ENCODE measurements around the gene C2CD3. TPM values are rescaled to one million over a fixed set of nuclear protein-coding genes. Genes with fewer than 3 reads are reported as not detected.

Gene C2CD3
- total and polyA plus RNA-seq, 4 donors: 3.1 to 14.5 (median 6.7) TPM

- H3K4me3 ChIP-seq (ENCODE audit: low read depth in 1 of 3, low read length in 3 of 3): no peak overlapping the region
- H3K36me3 ChIP-seq (ENCODE audit: control insufficient read depth in 4 of 4, insufficient read depth in 3 of 4, low read depth in 1 of 4, low read length in 3 of 4): no peaks in the 10 kb centered on the region
- 86% methylated on average over 2 of the region's 2 CpGs for WGBS
- no peak overlapping the region for H3K9ac ChIP-seq (ENCODE audit: low read depth in 1 of 2, low read length in 2 of 2)
- no peaks in the 10 kb centered on the region for H3K27me3 ChIP-seq (ENCODE audit: control insufficient read depth in 4 of 4, insufficient read depth in 4 of 4, low read length in 3 of 4)
- no peak for TF ChIP-seq TAF1 (conservative IDR thresholded peaks at IDR 0.05)
- TF ChIP-seq GABPA (IDR thresholded peaks at IDR 0.05 in 1 of 2, conservative IDR thresholded peaks at IDR 0.05 in 1 of 2): no peak
- no peak for TF ChIP-seq ATF3 (IDR thresholded peaks at IDR 0.05)
- TF ChIP-seq, protein P1, sequence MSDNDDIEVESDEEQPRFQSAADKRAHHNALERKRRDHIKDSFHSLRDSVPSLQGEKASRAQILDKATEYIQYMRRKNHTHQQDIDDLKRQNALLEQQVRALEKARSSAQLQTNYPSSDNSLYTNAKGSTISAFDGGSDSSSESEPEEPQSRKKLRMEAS (IDR thresholded peaks at IDR 0.05): no peak
- TF ChIP-seq REST (IDR thresholded peaks at IDR 0.05): no peak
- no peak for TF ChIP-seq HNF4A (conservative IDR thresholded peaks at IDR 0.05)
- no peak for TF ChIP-seq YY1 (IDR thresholded peaks at IDR 0.05)
- no peak for TF ChIP-seq FOXA2 (IDR thresholded peaks at IDR 0.05)
- TF ChIP-seq RAD21 (IDR thresholded peaks at IDR 0.05): no peak
- no peak for TF ChIP-seq CTCF (IDR thresholded peaks at IDR 0.05; ENCODE audit: low read depth, low read length, missing input control)
- no peak for TF ChIP-seq RXRA (IDR thresholded peaks at IDR 0.05)
- TF ChIP-seq FOXA1 (IDR thresholded peaks at IDR 0.05): no peak
- TF ChIP-seq NR2F2 (IDR thresholded peaks at IDR 0.05): no peak
- no peak for TF ChIP-seq HNF4G (IDR thresholded peaks at IDR 0.05)
- TF ChIP-seq JUND (IDR thresholded peaks at IDR 0.05): no peak
- TF ChIP-seq SP1 (IDR thresholded peaks at IDR 0.05): no peak
- TF ChIP-seq, protein P2, sequence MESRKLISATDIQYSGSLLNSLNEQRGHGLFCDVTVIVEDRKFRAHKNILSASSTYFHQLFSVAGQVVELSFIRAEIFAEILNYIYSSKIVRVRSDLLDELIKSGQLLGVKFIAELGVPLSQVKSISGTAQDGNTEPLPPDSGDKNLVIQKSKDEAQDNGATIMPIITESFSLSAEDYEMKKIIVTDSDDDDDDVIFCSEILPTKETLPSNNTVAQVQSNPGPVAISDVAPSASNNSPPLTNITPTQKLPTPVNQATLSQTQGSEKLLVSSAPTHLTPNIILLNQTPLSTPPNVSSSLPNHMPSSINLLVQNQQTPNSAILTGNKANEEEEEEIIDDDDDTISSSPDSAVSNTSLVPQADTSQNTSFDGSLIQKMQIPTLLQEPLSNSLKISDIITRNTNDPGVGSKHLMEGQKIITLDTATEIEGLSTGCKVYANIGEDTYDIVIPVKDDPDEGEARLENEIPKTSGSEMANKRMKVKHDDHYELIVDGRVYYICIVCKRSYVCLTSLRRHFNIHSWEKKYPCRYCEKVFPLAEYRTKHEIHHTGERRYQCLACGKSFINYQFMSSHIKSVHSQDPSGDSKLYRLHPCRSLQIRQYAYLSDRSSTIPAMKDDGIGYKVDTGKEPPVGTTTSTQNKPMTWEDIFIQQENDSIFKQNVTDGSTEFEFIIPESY (IDR thresholded peaks at IDR 0.05): no peak
- no peak for TF ChIP-seq EGR1 (IDR thresholded peaks at IDR 0.05; ENCODE audit: low read depth in 2 of 2)
- no peaks in the 10 kb centered on the region for H3K9me3 ChIP-seq (ENCODE audit: control insufficient read depth in 4 of 4, low read length in 3 of 4)
- no peak overlapping the region for H3K27ac ChIP-seq (ENCODE audit: low read depth in 1 of 2, low read length in 2 of 2)
- DNase-seq (ENCODE audit: low spot score): no peak
- no peaks in the 10 kb centered on the region for H3K4me1 ChIP-seq (ENCODE audit: control insufficient read depth in 4 of 4, insufficient read depth in 4 of 4, low read length in 3 of 4)
These were observed 180.1 kb downstream of the C2CD3 start for GRCh38 chr11:73990730-73991129.

Data from liver (tissue), 9 donors.